Measurements from ENCODE around the gene FBXL7. TPM values are rescaled to one million over a fixed set of nuclear protein-coding genes. Genes with fewer than 3 reads are reported as not detected.

The FBXL7 gene
- total and polyA plus RNA-seq, 2 donors (not counting 3 experiments of a cell fraction or from before 2014, with no cell fraction given): 23.5 to 32.2 TPM

GRCh38 chr5:15592728-15593127 lies 92.7 kb downstream of the FBXL7 start:
- intact Hi-C loops (cut with micrococcal nuclease): no loop called here
- no peak for FAIRE-seq
- Histone ChIP-seq H3K9me1 (replicated peaks; ENCODE audit: control insufficient read depth, extremely low read depth, insufficient read depth, low read length) (no peaks in the 10 kb centered on the region), H3K27ac (ENCODE audit: insufficient read depth, low read depth, low read length) (no peak overlapping the region), H3K4me2 (ENCODE audit: insufficient read depth, low read length) (no peak overlapping the region), H3K79me2 (ENCODE audit: control insufficient read depth, insufficient read depth, low read length) (peaks cover 1% of the 10 kb centered on the region), H3K4me3 (replicated peaks in 1 of 3; ENCODE audit: insufficient read depth in 1 of 3, low read depth in 1 of 3, low read length in 3 of 3) (no peak overlapping the region), H2AFZ (ENCODE audit: low read depth, low read length) (no peak overlapping the region), H4K20me1 (replicated peaks; ENCODE audit: control insufficient read depth, extremely low read depth, insufficient read depth, low read length) (no peaks in the 10 kb centered on the region), H3K27me3 (ENCODE audit: control insufficient read depth in 2 of 2, insufficient read depth in 2 of 2, low read length in 2 of 2) (no peaks in the 10 kb centered on the region), H3K4me1 (ENCODE audit: control insufficient read depth, extremely low read depth, insufficient read depth, low read length) (peaks cover 4% of the 10 kb centered on the region), H3K9me3 (replicated peaks; ENCODE audit: control insufficient read depth, insufficient read depth, low read length) (no peaks in the 10 kb centered on the region), H3K36me3 (ENCODE audit: control insufficient read depth in 2 of 2, extremely low read depth in 1 of 2, insufficient read depth in 2 of 2, low read length in 2 of 2) (no peaks in the 10 kb centered on the region), H3K9ac (replicated peaks; ENCODE audit: extremely low read depth, insufficient read depth, low read length) (no peak overlapping the region)
- DNase-seq (ENCODE audit: low read depth, low spot score): peak; percentile 19
- ChIA-PET CTCF (interaction anchor here (1.0 kb wide), 2 partner anchors 8 to 47 kb away, joined by 3 read pairs; no protein-coding TSS in a partner anchor), POLR2A (no interaction called here)
- TF ChIP-seq POLR2A (IDR thresholded peaks at IDR 0.05; ENCODE audit: low read depth, low read length): no peak
- no peak for TF ChIP-seq GATA2 (IDR thresholded peaks at IDR 0.05; ENCODE audit: insufficient read depth, insufficient read length, low read depth, low read length)
- no peak for TF ChIP-seq FOS (IDR thresholded peaks at IDR 0.05; ENCODE audit: borderline replicate concordance, insufficient read depth, low read length)
- TF ChIP-seq EZH2 (IDR thresholded peaks at IDR 0.05; ENCODE audit: borderline replicate concordance, low read depth, low read length, severe bottlenecking): no peak
- TF ChIP-seq MYC (IDR thresholded peaks at IDR 0.05; ENCODE audit: low read depth, low read length): no peak
- TF ChIP-seq CTCF (IDR thresholded peaks at IDR 0.05; ENCODE audit: extremely low read depth in 1 of 2, insufficient read depth in 1 of 2, low read depth in 1 of 2, low read length in 2 of 2): no peak
- no peak for TF ChIP-seq JUN (IDR thresholded peaks at IDR 0.05; ENCODE audit: borderline replicate concordance, insufficient read depth, insufficient read length, low read depth)
- no peak for TF ChIP-seq MAX (IDR thresholded peaks at IDR 0.05; ENCODE audit: insufficient read depth, insufficient read length)
- TF ChIP-seq POLR2AphosphoS5 (IDR thresholded peaks at IDR 0.05; ENCODE audit: insufficient read depth, low read depth, low read length): no peak
- dilution Hi-C loops (cut with MboI; ENCODE audit: extremely low pct_ligation_motif_present, low sequenced_read_pairs): no loop called here
- BruUV-seq (replicated peaks): no TSS peak

All from endothelial cell of umbilical vein (primary cell).